ENCODE measurements around the gene BRWD1. TPM values are rescaled to one million over a fixed set of nuclear protein-coding genes. Genes with fewer than 3 reads are reported as not detected.

Gene BRWD1
- total and polyA plus RNA-seq, 2 of the 13 experiments (the other 11 are each of a cell fraction or from before 2014, with no cell fraction given), result 13.9 to 28.0 TPM

- H3K4me1 ChIP-seq (ENCODE audit: insufficient read depth, low read length), result no peaks in the 10 kb centered on the region
- TF ChIP-seq ZNF616 (CRISPR knock-in tag; IDR thresholded peaks at IDR 0.05; ENCODE audit: low read depth), result no peak
- TF ChIP-seq CCDC6 (CRISPR knock-in tag; IDR thresholded peaks at IDR 0.05), result no peak
- no peak for TF ChIP-seq ZKSCAN1 (IDR thresholded peaks at IDR 0.05; ENCODE audit: low read length)
- no peak for TF ChIP-seq ZBTB7A (CRISPR knock-in tag; IDR thresholded peaks at IDR 0.05)
- TF ChIP-seq NR3C1 (CRISPR knock-in tag; IDR thresholded peaks at IDR 0.05), result no peak
- TF ChIP-seq CREM (IDR thresholded peaks at IDR 0.05), result no peak
- TF ChIP-seq CREM (CRISPR knock-in tag; IDR thresholded peaks at IDR 0.05), result no peak
- TF ChIP-seq PITX1 (CRISPR knock-in tag; IDR thresholded peaks at IDR 0.05), result no peak
- no peak for TF ChIP-seq ZFYVE20 (CRISPR knock-in tag; IDR thresholded peaks at IDR 0.05; ENCODE audit: borderline replicate concordance, low read depth)
- TF ChIP-seq ZNF800 (CRISPR knock-in tag; IDR thresholded peaks at IDR 0.05), result no peak
- no peak for TF ChIP-seq GATAD1 (CRISPR knock-in tag; IDR thresholded peaks at IDR 0.05)
- no peak for TF ChIP-seq POLR2AphosphoS5 (IDR thresholded peaks at IDR 0.05; ENCODE audit: low read depth, low read length)
- no peak for TF ChIP-seq GATA4 (IDR thresholded peaks at IDR 0.05; ENCODE audit: borderline replicate concordance, low read depth)
- no peak overlapping the region for H3K4me2 ChIP-seq (ENCODE audit: low read depth, low read length)
- no peak overlapping the region for H3K9ac ChIP-seq (ENCODE audit: insufficient read depth, low read depth, low read length)
- FAIRE-seq (no peak), DNase-seq (ENCODE audit: low spot score) (no peak), ATAC-seq (no peak)
- H2AFZ ChIP-seq (ENCODE audit: low read length), result no peak overlapping the region
- CTCF ChIA-PET (ENCODE audit: low intra/inter-chr PET ratio, low total read pairs), result no interaction called here
- no peak overlapping the region for H3K4me3 ChIP-seq (replicated peaks in 1 of 3; ENCODE audit: insufficient read depth in 1 of 3, low read depth in 2 of 3, low read length in 3 of 3)
- no peak overlapping the region for H3K27ac ChIP-seq (ENCODE audit: extremely low read length, insufficient read depth, low read length)
- peaks cover 0 to 39% of the 10 kb centered on the region in 2 experiments; a peak in 4 of 5 replicates for H3K36me3 ChIP-seq (replicated peaks in 1 of 2; ENCODE audit: control insufficient read depth in 1 of 2, insufficient read depth in 2 of 2, low read length in 2 of 2)
- intact Hi-C loops (cut with micrococcal nuclease; ENCODE audit: unreplicated experiment), result no loop called here
- no TSS peak for BruUV-seq (replicated peaks)
- no peaks in the 10 kb centered on the region for H3K79me2 ChIP-seq (ENCODE audit: insufficient read depth, low read length)
- H4K20me1 ChIP-seq (ENCODE audit: insufficient read depth, low read length), result no peaks in the 10 kb centered on the region
- in situ Hi-C loops (cut with HindIII; ENCODE audit: extremely low pct_ligation_motif_present, low pct_unique_long_range_greater_than_20kb), result no loop called here
- POLR2A ChIA-PET, result no interaction called here
- no peaks in the 10 kb centered on the region for H3K9me3 ChIP-seq (ENCODE audit: low read length)
- no peaks in the 10 kb centered on the region for H3K27me3 ChIP-seq (ENCODE audit: control insufficient read depth in 1 of 2, insufficient read depth in 2 of 2, low read length in 2 of 2)
- 76% methylated on average over 4 of the region's 4 CpGs for WGBS (ENCODE audit: low lambda C conversion rate)
These were observed 95.4 kb downstream of the BRWD1 start for GRCh38 chr21:39218082-39218409.
